Measurements from ENCODE around the gene CCT6B. TPM values are rescaled to one million over a fixed set of nuclear protein-coding genes. Genes with fewer than 3 reads are reported as not detected.

CCT6B gene
- polyA plus RNA-seq, 2 of the 4 experiments (the other 2 are of a cell fraction) = 0.77 to 3.1 TPM

GRCh38 chr17:34974179-34974578, 12.9 kb upstream of the CCT6B start:
- H3K4me1 ChIP-seq = peaks cover under 1% of the 10 kb centered on the region; the same call in 1 of the 3 replicates
- ChIA-PET CTCF (interaction anchor here (0.9 to 2.2 kb wide), 10 partner anchors 11 to 831 kb away, joined by 3 to 7 read pairs (median 4); no protein-coding TSS in a partner anchor), POLR2A (no interaction called here)
- DNase-seq (ENCODE audit: low read depth in 1 of 2, low spot score in 1 of 2) (no peak), ATAC-seq (no peak), FAIRE-seq (no peak)
- H3K4me2 ChIP-seq = no peak overlapping the region
- 13% methylated on average over 2 of the region's 2 CpGs for WGBS (ENCODE audit: missing lambda C conversion rate)
- H3K9me3 ChIP-seq = no peaks in the 10 kb centered on the region
- no peak overlapping the region for H3K4me3 ChIP-seq
- H3K27ac ChIP-seq = no peak overlapping the region
- TF ChIP-seq CTCF (IDR thresholded peaks at IDR 0.05) (no peak), KDM5A (IDR thresholded peaks at IDR 0.05) (no peak), HEYL (CRISPR knock-in tag; IDR thresholded peaks at IDR 0.05) (no peak), SREBF2 (IDR thresholded peaks at IDR 0.05) (no peak), FOXS1 (CRISPR knock-in tag; IDR thresholded peaks at IDR 0.05) (no peak), SMC3 (IDR thresholded peaks at IDR 0.05) (no peak), MYC (IDR thresholded peaks at IDR 0.05; ENCODE audit: borderline replicate concordance, low read length) (no peak), ESRRA (IDR thresholded peaks at IDR 0.05; ENCODE audit: borderline replicate concordance, low read length) (no peak), ATOH8 (CRISPR knock-in tag; IDR thresholded peaks at IDR 0.05; ENCODE audit: low read depth) (no peak), HMGXB4 (CRISPR knock-in tag; IDR thresholded peaks at IDR 0.05; ENCODE audit: borderline replicate concordance) (no peak), ZSCAN20 (CRISPR knock-in tag; IDR thresholded peaks at IDR 0.05) (no peak)
- TF ChIP-seq, protein P1, sequence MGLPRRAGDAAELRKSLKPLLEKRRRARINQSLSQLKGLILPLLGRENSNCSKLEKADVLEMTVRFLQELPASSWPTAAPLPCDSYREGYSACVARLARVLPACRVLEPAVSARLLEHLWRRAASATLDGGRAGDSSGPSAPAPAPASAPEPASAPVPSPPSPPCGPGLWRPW (IDR thresholded peaks at IDR 0.05) = no peak
- TF ChIP-seq, protein P2, sequence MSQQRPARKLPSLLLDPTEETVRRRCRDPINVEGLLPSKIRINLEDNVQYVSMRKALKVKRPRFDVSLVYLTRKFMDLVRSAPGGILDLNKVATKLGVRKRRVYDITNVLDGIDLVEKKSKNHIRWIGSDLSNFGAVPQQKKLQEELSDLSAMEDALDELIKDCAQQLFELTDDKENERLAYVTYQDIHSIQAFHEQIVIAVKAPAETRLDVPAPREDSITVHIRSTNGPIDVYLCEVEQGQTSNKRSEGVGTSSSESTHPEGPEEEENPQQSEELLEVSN (IDR thresholded peaks at IDR 0.05; ENCODE audit: borderline replicate concordance, low read depth) = no peak

GRCh38 chr17:34958438-34958837, 2.8 kb downstream of the CCT6B start:
- no peak overlapping the region for H3K27ac ChIP-seq
- TF ChIP-seq ZSCAN20 (CRISPR knock-in tag; IDR thresholded peaks at IDR 0.05) (no peak), MAFK (IDR thresholded peaks at IDR 0.05; ENCODE audit: partially characterized antibody) (peak; percentile 28), JUNB (IDR thresholded peaks at IDR 0.05) (no peak), FOSL2 (IDR thresholded peaks at IDR 0.05) (no peak), FOSL2 (CRISPR knock-in tag; IDR thresholded peaks at IDR 0.05) (no peak), CBX8 (IDR thresholded peaks at IDR 0.05) (no peak)
- TF ChIP-seq, protein P3, sequence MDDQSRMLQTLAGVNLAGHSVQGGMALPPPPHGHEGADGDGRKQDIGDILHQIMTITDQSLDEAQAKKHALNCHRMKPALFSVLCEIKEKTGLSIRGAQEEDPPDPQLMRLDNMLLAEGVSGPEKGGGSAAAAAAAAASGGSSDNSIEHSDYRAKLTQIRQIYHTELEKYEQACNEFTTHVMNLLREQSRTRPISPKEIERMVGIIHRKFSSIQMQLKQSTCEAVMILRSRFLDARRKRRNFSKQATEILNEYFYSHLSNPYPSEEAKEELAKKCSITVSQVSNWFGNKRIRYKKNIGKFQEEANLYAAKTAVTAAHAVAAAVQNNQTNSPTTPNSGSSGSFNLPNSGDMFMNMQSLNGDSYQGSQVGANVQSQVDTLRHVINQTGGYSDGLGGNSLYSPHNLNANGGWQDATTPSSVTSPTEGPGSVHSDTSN (IDR thresholded peaks at IDR 0.05) = no peak
- TF ChIP-seq, protein P4, sequence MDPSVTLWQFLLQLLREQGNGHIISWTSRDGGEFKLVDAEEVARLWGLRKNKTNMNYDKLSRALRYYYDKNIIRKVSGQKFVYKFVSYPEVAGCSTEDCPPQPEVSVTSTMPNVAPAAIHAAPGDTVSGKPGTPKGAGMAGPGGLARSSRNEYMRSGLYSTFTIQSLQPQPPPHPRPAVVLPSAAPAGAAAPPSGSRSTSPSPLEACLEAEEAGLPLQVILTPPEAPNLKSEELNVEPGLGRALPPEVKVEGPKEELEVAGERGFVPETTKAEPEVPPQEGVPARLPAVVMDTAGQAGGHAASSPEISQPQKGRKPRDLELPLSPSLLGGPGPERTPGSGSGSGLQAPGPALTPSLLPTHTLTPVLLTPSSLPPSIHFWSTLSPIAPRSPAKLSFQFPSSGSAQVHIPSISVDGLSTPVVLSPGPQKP (IDR thresholded peaks at IDR 0.05; ENCODE audit: low read depth, low read length) = no peak
- no peaks in the 10 kb centered on the region for H3K9me3 ChIP-seq
- H3K4me1 ChIP-seq = peaks cover 12% of the 10 kb centered on the region; the same call in 2 of the 3 replicates
- ChIA-PET CTCF (interaction anchor here (0.5 to 1.3 kb wide), 5 partner anchors 11 to 415 kb away, joined by 3 to 4 read pairs (median 3); no protein-coding TSS in a partner anchor), POLR2A (no interaction called here)
- H3K4me3 ChIP-seq = no peak overlapping the region
- ATAC-seq = no peak
- H3K4me2 ChIP-seq = no peak overlapping the region
- no peak for DNase-seq (ENCODE audit: low read depth in 1 of 2, low spot score in 1 of 2)
- 76% methylated on average over 1 of the region's 1 CpG for WGBS (ENCODE audit: missing lambda C conversion rate)
- FAIRE-seq = no peak

Measured in A549 (cell line).